PC-3 (cell line): ENCODE data around the gene SEMA4B.
"Not testable (repeated sequence)": the region's sequence is repeated elsewhere in the genome, so short reads cannot be mapped to it uniquely, and the experiment has no call there.

ENCODE experiments used
- EZH2 ChIP-seq: fragments of 300-600 bp; sonication (generic); IDR thresholded peaks from one replicate; pipeline ENCODE4 v1.6.1; 2017; ENCODE audit warnings: antibody characterized with exemption, mild to moderate bottlenecking, low read length; ENCODE audit not compliant: unreplicated experiment
- EZH2phosphoT487 ChIP-seq: fragments of 300-600 bp; sonication (generic); IDR thresholded peaks from 2 replicates; pipeline ENCODE4 v1.6.1; 2018; ENCODE audit warnings: mild to moderate bottlenecking, antibody characterized with exemption, low read length, borderline replicate concordance
- TF ChIP-seq, protein P1 (sequence below): fragments of 300-600 bp; sonication (generic); conservative IDR thresholded peaks from 2 replicates; pipeline ENCODE4 v1.5.1; 2017; ENCODE audit warnings: antibody characterized with exemption, low read depth, mild to moderate bottlenecking, low read length

DNA sequence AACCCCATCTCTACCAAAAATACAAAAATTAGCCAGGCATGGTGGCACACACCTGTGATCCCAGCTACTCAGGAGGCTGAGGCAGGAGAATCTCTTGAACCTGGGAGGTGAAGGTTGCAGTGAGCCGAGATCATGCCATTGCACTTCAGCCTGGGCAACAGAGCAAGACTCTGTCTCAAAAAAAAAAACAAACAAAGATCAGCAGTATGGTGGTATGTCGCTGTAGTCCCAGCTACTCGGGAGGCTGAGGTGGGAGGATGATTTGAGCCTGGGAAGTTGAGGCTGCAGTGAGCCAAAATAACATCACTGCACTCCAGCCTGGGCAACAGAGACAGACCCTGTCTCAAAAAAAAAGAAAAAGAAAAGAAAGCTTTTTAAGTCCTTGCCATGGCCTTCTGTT, 36.9 kb upstream of the SEMA4B start:
- TF ChIP-seq, protein P1, sequence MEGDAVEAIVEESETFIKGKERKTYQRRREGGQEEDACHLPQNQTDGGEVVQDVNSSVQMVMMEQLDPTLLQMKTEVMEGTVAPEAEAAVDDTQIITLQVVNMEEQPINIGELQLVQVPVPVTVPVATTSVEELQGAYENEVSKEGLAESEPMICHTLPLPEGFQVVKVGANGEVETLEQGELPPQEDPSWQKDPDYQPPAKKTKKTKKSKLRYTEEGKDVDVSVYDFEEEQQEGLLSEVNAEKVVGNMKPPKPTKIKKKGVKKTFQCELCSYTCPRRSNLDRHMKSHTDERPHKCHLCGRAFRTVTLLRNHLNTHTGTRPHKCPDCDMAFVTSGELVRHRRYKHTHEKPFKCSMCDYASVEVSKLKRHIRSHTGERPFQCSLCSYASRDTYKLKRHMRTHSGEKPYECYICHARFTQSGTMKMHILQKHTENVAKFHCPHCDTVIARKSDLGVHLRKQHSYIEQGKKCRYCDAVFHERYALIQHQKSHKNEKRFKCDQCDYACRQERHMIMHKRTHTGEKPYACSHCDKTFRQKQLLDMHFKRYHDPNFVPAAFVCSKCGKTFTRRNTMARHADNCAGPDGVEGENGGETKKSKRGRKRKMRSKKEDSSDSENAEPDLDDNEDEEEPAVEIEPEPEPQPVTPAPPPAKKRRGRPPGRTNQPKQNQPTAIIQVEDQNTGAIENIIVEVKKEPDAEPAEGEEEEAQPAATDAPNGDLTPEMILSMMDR = not testable (repeated sequence)
- not testable (repeated sequence) for TF ChIP-seq EZH2phosphoT487, EZH2
